NCI-H128 (cell line): Measurements from ENCODE around the gene LMAN2L.
A peak's percentile ranks its signal among the peaks of the same experiment; 100 is the strongest.

ENCODE experiments used
- DNase-seq: peaks from one replicate; lab custom pipeline; 2025; ENCODE audit not compliant: unreplicated experiment; lab: John Stamatoyannopoulos, UW

LMAN2L gene

GRCh38 chr2:96739633-96740428, at the start of gene LMAN2L:
Gene LMAN2L (minus strand): TSS chr2:96740064. CDS start chr2:96740040, 24 bp downstream.
- DNase-seq, result peak; percentile 92

- DNase-seq, result no peak
Observed at GRCh38 chr2:96789245-96789617, 49.4 kb upstream of the LMAN2L start.

GRCh38 chr2:96788442-96789244, 48.8 kb upstream of the LMAN2L start:
- no peak for DNase-seq

GRCh38 chr2:96787411-96787810, 47.5 kb upstream of the LMAN2L start:
- no peak for DNase-seq

- no peak for DNase-seq
Observed at GRCh38 chr2:96783388-96783787, 43.5 kb upstream of the LMAN2L start.

- no peak for DNase-seq
Observed at GRCh38 chr2:96775160-96775559, 35.3 kb upstream of the LMAN2L start.

- no peak for DNase-seq
Observed at GRCh38 chr2:96773922-96774321, 34.1 kb upstream of the LMAN2L start.

GRCh38 chr2:96772903-96773671, 33.2 kb upstream of the LMAN2L start:
- DNase-seq, result no peak

GRCh38 chr2:96771796-96772618, 32.1 kb upstream of the LMAN2L start:
- DNase-seq, result no peak

GRCh38 chr2:96770442-96771202, 30.8 kb upstream of the LMAN2L start:
- no peak for DNase-seq

- DNase-seq, result no peak
Observed at GRCh38 chr2:96769814-96770213, 29.9 kb upstream of the LMAN2L start.

- DNase-seq, result no peak
Observed at GRCh38 chr2:96768083-96768561, 28.3 kb upstream of the LMAN2L start.

GRCh38 chr2:96767135-96767871, 27.4 kb upstream of the LMAN2L start:
- DNase-seq, result no peak

GRCh38 chr2:96764253-96764637, 24.4 kb upstream of the LMAN2L start:
- no peak for DNase-seq

- no peak for DNase-seq
Observed at GRCh38 chr2:96763511-96764252, 23.8 kb upstream of the LMAN2L start.

GRCh38 chr2:96762529-96763311, 22.9 kb upstream of the LMAN2L start:
- peak; percentile 15 for DNase-seq

- DNase-seq, result no peak
Observed at GRCh38 chr2:96760986-96761832, 21.3 kb upstream of the LMAN2L start.
